Ureter (tissue), 1 donor: ENCODE results near the gene PCDHGA4. TPM values are rescaled to one million over a fixed set of nuclear protein-coding genes. Genes with fewer than 3 reads are reported as not detected.
"Not testable (repeated sequence)": the region's sequence is repeated elsewhere in the genome, so short reads cannot be mapped to it uniquely, and the experiment has no call there.

Experiments used
- DNase-seq: peaks from one replicate; pipeline ENCODE4 v3.0.0-alpha.2; 2020; ENCODE audit warnings: low spot score
- total RNA-seq: library from RNA; stranded (reverse); gene quantifications from one replicate; pipeline ENCODE4 v1.2.4, GENCODE V29; 2023
- donor health status: DM: yes; HTN: yes; CAD: no.

The PCDHGA4 gene
- total RNA-seq = 4.2 TPM

DNA sequence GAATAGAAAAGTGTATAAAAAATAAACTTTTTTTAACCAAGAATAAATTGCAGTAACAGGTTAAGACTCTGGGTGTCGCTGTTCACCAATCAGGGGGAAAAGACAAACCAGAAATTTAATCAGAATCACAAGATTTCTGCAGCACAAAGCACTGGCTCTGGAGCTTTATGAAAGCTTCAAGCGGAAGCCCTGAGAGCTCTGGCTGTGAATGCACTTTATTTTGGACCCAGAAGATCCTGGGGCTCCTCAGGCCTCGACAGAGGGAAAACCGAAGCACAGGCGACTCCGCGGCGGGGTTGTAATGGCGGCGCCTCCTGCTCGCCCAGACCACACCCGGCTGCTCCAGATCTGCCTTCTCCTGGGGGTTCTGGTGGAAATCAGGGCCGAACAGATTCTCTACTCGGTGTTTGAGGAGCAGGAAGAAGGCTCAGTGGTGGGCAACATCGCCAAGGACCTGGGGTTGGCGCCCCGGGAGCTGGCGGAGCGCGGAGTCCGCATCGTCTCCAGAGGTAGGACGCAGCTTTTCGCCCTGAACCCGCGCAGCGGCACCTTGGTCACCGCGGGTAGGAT is at the start of gene PCDHGA4:
Gene PCDHGA4, plus strand, starts transcription at position 122 of the 570 bp plus-strand sequence. Its CDS starts 87 bp downstream, at position 209.
- DNase-seq = no peak

DNA sequence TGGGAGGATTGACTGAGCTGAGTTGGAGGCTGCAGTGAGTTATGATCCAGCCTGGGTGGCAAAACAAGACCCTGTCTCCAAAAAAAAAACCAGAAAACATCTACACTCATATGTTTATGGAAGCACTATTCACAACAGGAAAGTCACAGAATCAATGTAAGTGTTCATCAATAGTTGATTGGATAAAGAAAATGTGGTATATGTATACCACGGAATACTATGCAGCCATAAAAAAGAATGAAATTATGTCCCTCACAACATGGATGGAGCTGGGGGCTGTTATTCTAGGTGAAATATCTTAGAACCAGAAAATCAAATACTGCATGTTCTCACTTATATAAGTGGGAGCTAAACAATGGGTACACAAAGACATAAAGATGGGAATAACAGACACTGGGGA is 48.2 kb upstream of the PCDHGA4 start:
- DNase-seq = no peak

DNA sequence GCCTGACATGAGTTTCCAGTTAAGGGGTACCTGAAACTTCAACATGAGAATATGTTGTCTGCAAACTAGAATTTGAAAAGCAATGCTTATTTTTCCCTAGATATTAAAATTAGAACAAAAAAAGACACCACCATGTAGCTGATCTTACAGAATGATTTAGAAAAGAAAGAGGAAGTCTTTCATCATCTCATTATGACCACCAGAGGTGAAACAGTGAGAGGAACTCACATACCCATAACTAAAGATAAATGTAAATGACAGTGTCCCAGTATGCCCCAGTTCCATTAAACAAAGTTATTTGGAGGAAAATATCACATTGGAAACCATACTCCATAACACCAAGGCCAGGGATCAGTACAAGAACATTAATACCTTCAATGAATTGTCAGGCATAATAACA is 41.1 kb upstream of the PCDHGA4 start:
- DNase-seq = no peak

DNA sequence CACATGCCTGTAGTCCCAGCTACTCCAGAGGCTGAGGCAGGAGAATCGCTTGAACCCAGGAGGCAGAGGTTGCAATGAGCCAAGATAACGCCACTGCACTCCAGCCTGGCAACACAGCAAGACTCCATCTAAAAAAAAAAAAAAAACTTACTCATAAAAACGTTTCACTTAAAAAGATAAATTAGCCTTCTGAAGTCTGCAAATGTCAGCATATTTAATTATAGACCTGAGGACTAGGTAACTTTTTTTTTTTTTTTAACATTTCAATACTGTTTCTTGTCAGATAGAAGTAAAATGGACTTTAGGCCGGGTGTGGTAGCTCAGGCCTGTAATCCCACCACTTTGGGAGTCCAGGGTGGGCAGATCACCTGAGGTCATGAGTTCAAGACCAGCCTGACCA is 37.9 kb upstream of the PCDHGA4 start:
- DNase-seq = not testable (repeated sequence)

DNA sequence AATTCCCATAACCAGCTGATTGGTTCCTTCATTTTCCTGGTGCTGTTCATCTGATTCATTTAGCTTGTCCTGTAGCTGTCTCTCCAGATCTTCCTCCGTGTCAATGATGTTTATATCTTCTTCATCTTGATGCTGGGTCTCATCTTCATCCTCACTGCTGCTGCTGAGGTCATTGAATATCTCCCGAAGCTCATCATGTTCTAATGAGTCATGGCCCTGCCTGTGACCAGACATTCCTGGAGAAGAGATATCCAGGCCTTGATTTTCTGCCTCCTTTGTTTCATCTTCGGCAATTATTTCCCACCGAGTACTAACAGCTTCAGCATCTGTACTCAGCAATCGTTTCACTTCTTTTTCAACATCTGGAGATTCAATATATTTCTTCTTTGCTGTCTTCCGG is 35.6 kb upstream of the PCDHGA4 start:
- no peak for DNase-seq

DNA sequence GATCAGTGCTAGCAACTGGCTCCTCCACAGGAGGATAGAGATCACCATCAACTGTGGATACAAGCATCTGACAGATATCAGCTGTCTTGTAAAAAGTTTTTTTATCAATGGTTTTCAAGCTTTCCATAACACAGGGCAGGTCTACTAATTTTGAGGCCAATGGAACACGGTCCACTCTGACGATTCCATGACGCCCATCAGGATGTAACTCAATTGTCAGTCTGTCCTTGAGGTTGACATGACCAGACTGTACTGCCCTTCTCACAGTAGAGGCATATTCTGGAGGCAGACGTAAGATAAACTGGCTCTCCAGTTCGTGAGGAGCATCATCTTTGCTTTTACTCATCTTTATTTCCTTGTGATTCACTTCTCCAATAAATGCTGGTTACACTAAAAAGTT is 35.1 kb upstream of the PCDHGA4 start:
- DNase-seq = no peak

DNA sequence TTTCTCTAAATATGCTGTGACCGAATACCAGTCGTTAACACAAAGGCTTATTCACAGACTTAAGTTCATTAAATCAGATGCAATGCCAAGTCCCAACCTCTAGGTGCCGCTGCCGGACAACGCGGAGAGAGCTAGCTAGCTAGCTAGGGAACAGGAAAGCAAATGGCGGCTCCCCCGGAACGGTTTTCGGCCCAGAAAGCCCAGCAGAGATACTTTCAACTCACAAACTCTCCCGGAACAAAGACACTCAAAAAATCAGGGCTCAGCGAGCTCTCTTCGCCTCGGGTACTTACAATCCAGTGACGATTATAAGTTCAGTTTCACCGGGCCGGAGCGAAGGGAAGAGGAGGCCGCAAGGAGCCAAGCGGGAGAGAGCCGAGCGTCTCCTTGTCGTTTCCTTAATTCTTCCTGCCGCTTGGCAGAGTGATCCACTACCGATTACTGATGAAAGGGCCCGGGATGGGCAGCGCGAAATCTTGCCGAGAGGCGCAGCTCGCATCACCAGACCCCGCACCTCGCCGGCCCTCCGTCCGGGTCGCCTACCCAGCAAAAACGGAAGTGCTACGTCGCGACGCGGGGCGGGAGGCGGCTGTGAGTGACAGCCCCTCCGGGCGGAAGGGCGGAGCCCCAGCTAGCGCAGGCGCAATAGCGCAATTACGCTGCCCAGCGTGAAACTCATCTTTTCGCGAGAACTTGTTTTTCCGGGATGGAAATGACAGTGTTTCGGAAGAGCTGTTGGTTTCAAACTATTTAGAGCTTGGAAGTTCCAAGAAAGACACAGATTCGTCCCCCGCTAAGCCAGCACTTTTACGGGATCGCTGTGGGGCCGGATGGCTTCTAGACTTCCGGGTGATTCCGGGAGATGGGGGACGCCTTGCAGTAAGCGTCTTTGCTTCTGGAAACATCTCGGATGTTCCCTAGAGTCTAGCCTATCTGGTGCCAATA is 34.3 kb upstream of the PCDHGA4 start, which contains the start of gene TAF7:
Gene TAF7, minus strand, starts transcription at position 560 of the 945 bp plus-strand sequence. CDS start 740 bp downstream, outside the sequence.
- DNase-seq = peak; percentile 94

DNA sequence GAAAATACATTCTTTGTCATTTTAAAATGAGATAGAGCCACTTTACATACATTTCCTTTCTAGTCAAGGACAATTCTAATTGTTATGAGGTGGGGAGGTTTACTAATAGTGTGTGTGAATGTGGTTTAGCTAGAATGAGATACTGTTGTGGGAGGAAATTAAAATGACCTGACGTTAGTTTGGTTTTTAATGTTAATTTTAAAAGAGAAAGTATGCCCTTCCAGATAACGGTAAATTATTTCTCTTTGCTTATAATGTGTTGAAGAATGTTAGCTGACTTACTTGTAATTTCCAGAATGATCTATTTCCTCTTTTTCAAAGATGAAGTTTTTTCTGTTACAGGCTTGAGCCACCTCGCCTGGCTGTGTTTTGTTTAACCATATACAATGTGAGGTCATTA is 32.6 kb upstream of the PCDHGA4 start:
- DNase-seq = no peak

DNA sequence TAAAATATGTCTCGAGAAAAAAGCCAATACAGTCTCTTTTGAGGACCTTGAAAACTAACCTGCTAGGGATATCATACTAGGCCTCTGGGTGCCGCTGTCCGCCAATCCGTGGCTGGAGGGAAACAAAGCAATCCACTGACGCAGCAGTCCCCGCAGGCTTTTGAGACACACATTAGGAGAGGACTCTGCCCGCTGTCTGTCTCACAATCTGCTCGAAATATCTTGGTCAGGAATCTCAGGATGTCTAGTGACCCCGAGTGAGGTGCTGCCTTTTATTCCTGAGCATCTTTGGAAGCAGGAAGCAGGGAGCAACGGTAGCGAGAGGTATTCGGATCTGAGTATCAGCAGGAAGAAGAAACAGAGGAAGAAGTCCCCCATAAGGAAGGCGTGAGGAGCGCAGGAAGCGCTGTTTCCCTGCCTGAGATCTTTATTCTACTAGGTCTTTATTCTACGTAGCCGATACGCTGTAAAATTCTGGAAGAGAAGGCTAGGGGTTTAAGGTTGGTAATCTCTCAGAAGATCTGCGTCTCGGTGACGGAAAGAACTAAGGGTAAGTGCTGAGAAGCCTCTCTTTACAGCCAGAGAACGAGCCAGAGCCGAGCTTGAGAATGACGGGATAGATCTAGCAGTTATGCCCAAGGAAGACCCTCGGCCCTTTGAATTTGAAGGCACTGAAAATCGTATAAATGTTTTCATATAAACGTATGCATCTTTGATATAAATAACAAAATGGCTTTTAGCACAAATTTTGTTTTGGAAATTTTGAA is 28.6 kb upstream of the PCDHGA4 start:
- no peak for DNase-seq

DNA sequence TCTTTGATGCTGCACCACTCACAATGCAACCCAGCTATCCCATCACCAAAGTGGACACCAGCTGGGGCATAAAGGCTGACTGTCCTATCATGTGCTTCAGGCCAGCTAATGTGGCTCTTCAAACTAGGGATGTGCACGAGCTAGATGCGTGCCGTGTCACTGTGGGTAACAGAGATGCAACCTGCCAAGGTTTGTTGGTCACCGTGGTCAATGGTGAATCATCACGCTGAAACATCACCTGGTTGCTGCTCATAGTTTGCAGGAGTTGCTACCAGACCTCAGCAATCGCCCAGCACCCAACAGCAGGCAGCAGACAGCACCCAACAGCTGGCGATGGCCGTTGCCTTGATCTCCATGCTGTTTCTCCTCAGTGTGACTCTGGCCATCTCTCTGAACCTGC is 26.6 kb upstream of the PCDHGA4 start:
- no peak for DNase-seq

DNA sequence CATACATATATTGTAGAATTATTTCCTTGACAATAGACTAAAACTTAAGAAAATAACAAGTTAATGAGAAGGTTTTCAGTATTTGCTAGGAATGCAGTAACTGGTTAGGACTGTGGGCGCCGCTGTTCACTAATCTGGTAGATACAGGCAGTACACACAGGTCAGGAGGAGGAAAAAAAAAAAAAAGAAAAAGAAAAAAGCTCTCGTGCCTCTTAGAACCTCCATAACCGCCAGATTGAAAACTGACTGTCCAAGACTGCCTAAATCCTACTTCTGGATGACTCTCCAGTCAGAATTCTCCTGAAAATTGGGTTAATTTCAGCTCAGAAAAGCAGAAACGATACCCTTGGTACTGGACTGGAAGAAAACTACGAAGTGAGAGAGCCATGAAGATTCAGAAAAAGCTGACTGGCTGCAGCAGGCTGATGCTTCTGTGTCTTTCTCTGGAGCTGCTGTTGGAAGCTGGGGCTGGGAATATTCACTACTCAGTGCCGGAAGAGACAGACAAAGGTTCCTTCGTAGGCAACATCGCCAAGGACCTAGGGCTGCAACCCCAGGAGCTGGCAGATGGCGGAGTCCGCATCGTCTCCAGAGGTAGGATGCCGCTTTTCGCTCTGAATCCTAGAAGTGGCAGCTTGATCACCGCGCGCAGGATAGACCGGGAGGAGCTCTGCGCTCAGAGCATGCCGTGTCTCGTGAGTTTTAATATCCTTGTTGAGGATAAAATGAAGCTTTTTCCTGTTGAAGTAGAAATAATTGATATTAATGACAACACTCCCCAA is 24.3 kb upstream of the PCDHGA4 start, which contains the start of gene PCDHGA1:
Gene PCDHGA1, plus strand, starts transcription at position 216 of the 782 bp plus-strand sequence.
- DNase-seq = no peak

DNA sequence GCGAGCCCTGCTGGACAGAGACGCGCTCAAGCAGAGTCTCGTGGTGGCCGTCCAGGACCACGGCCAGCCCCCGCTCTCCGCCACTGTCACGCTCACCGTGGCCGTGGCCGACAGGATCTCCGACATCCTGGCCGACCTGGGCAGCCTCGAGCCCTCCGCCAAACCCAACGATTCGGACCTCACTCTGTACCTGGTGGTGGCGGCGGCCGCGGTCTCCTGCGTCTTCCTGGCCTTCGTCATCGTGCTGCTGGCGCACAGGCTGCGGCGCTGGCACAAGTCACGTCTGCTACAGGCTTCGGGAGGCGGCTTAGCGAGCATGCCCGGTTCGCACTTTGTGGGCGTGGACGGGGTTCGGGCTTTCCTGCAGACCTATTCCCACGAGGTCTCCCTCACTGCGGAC is 22.2 kb upstream of the PCDHGA4 start:
- DNase-seq = not testable (repeated sequence)

DNA sequence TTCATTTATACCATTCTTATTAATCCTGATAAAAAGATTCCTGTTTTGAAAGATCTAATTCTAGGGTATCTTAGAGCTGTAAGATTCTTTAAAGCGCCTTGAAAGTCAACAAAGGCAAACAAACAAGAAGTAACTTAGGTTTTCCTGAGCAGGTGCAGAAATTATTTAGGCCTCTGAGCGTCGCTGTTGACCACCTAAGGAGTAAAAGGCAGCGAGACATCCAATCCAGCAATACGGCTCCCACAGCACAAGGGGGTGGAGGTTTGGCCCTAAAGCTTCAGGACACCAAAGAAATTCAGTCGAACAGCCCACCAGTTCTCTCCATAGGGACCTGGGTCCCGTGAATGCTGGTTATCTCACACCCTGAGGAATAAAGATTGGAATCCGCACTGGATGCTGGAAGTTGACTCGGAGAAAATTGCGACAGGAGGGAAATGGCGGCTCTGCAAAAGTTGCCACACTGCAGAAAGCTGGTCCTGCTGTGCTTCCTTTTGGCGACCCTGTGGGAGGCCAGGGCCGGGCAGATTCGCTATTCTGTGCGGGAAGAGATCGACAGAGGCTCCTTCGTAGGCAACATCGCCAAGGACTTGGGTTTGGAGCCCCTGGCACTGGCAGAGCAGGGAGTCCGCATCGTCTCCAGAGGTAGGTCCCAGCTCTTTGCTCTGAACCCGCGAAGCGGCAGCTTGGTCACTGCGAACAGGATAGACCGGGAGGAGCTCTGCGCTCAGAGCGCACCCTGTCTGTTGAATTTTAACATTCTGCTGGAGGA is 16.1 kb upstream of the PCDHGA4 start, which contains the start of gene PCDHGA2:
Gene PCDHGA2, plus strand, starts transcription at position 223 of the 769 bp plus-strand sequence.
- no peak for DNase-seq

DNA sequence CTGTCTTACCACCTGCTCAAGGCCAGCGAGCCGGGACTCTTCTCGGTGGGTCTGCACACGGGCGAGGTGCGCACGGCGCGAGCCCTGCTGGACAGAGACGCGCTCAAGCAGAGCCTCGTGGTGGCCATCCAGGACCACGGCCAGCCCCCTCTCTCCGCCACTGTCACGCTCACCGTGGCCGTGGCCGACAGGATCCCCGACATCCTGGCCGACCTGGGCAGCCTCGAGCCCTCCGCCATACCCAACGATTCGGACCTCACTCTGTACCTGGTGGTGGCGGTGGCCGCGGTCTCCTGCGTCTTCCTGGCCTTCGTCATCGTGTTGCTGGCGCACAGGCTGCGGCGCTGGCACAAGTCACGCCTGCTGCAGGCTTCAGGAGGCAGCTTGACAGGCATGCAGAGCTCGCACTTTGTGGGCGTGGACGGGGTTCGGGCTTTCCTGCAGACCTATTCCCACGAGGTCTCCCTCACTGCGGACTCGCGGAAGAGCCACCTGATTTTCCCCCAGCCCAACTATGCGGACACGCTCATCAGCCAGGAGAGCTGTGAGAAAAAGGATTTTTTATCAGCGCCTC is 14.0 kb upstream of the PCDHGA4 start:
- not testable (repeated sequence) for DNase-seq

DNA sequence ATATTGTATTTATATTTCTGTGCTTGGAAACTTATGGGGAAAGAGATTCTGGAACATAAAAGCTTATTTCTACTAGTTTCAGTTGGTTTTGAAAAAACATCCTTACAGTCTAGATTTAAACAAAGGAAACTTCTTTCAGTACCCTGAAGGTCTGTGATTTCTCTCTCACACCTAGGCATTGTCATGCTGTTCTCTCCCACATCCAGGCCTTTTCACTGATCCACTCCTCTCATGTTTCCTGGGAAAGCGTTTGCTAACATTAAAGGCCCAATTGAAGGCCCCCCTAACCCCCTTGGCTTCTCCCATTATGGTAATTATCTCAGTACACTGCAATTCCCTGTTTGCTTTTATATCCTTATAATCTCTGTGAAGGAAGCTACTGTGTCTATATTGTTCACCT is 12.0 kb upstream of the PCDHGA4 start:
- DNase-seq = no peak

DNA sequence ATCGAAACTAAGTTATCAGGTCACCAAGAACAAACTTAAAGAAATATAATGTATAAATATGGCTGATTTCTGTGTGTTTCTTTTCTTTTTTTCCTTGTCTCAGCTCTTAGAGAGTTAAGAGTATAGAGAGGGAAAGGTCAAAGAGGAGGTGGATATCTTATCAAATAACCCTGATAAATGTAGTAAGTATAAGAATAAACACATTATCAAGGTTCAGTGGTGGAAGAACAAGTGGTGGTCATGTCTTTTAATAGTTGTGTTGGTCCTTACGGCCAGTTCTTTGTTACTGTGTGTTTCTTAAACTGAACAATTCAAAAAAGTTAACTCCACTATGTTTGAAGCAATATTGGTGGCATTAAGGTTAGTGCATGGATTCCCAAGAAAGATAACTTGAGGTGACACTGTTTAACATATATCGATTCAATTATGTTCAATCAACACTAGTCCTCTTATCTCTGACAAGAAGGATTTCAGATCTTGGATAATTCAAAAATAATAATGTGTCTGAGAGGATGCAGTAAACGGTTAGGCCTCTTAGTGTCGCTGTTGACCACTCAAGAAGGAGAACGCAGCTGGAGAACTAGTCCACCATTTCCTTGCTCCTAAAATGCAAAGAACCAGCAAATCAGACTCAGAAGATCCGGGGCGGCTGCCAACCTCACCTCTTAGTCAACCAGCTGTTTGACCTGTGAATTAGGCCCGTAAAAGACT is 11.4 kb upstream of the PCDHGA4 start, which contains the start of gene PCDHGA3:
Gene PCDHGA3, plus strand, starts transcription at position 588 of the 711 bp plus-strand sequence. CDS start 205 bp downstream, outside the sequence.
- DNase-seq = no peak

DNA sequence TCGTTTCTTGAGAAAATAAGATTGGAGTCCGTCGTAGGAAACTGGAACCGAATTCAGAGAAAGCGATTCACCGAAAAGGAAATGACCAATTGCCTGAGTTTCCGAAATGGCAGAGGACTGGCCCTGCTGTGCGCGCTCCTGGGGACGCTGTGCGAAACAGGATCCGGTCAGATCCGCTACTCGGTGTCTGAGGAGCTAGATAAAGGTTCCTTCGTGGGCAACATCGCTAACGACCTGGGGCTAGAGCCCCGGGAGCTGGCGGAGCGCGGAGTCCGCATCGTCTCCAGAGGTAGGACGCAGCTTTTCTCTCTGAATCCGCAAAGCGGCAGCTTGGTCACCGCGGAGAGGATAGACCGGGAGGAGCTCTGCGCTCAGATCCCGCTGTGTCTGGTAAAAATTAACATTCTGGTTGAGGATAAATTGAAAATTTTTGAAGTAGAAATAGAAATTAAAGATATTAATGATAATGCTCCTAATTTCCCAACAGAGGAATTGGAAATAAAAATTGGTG is 10.8 kb upstream of the PCDHGA4 start:
- DNase-seq = no peak

DNA sequence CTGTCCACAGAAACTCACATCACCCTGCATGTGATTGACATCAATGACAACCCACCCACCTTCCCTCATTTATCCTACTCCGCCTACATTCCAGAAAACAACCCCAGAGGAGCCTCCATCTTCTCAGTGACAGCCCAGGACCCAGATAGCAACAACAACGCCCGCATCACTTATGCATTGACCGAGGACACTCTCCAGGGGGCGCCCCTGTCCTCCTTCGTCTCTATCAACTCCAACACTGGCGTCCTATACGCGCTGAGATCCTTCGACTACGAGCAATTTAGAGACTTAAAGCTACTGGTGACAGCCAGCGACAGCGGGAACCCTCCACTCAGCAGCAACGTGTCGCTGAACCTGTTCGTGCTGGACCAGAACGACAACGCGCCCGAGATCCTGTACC is 9.5 kb upstream of the PCDHGA4 start:
- DNase-seq = no peak

DNA sequence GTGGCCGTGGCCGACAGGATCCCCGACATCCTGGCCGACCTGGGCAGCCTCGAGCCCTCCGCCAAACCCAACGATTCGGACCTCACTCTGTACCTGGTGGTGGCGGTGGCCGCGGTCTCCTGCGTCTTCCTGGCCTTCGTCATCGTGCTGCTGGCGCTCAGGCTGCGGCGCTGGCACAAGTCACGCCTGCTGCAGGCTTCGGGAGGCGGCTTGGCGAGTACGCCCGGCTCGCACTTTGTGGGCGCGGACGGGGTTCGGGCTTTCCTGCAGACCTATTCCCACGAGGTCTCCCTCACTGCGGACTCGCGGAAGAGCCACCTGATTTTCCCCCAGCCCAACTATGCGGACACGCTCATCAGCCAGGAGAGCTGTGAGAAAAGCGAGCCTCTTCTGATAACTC is 8.8 kb upstream of the PCDHGA4 start:
- DNase-seq = not testable (repeated sequence)
